ENCODE results near the gene MIS18A.

DNA sequence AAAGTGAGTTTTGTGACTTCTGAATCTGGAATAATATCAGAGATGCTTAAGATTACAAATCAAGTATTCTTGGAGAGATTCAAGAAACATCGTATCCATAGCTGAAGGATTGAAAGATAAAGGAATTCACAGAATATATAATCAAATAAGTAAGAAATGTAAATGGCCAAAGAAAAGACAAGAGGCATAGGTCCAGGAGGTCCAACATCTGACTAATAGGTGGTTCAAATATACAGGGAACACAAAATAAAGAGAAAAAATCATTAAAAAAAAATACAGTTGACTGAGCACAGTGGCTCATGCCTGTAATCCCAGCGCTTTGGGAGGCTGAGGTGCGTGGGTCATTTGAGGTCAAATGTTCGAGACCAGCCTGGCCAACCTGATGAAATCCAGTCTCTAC is 6.6 kb upstream of the MIS18A start:
- TF ChIP-seq, protein P1, sequence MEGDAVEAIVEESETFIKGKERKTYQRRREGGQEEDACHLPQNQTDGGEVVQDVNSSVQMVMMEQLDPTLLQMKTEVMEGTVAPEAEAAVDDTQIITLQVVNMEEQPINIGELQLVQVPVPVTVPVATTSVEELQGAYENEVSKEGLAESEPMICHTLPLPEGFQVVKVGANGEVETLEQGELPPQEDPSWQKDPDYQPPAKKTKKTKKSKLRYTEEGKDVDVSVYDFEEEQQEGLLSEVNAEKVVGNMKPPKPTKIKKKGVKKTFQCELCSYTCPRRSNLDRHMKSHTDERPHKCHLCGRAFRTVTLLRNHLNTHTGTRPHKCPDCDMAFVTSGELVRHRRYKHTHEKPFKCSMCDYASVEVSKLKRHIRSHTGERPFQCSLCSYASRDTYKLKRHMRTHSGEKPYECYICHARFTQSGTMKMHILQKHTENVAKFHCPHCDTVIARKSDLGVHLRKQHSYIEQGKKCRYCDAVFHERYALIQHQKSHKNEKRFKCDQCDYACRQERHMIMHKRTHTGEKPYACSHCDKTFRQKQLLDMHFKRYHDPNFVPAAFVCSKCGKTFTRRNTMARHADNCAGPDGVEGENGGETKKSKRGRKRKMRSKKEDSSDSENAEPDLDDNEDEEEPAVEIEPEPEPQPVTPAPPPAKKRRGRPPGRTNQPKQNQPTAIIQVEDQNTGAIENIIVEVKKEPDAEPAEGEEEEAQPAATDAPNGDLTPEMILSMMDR (IDR thresholded peaks at IDR 0.05 in 4 of 5, conservative IDR thresholded peaks at IDR 0.05 in 1 of 5), result no peak
- TF ChIP-seq POLR2A (IDR thresholded peaks at IDR 0.05), result no peak

All from gastrocnemius medialis (tissue), 4 donors.